GM12874 (cell line): ENCODE results near the gene EDEM1.

Experiments
- CTCF ChIP-seq: IDR thresholded peaks from 2 replicates; pipeline ENCODE4 v1.5.1; 2011; ENCODE audit warnings: low read depth, mild to moderate bottlenecking, control low read depth, low read length, moderate library complexity; ENCODE audit not compliant: insufficient read depth

EDEM1 gene

GRCh38 chr3:5220667-5221431 lies 33.3 kb downstream of the EDEM1 start:
- TF ChIP-seq CTCF, result no peak

GRCh38 chr3:5221701-5222100 lies 34.2 kb downstream of the EDEM1 start:
- no peak for TF ChIP-seq CTCF

- TF ChIP-seq CTCF, result no peak
These were observed 34.9 kb downstream of the EDEM1 start for GRCh38 chr3:5222283-5223005.

- TF ChIP-seq CTCF, result 0 out of 2 replicates have a peak, but pooled peaks have one; percentile 5
These were observed 39.3 kb downstream of the EDEM1 start for GRCh38 chr3:5226783-5227182.

GRCh38 chr3:5227812-5228211 lies 40.3 kb downstream of the EDEM1 start:
- no peak for TF ChIP-seq CTCF

GRCh38 chr3:5229414-5229813 lies 41.9 kb downstream of the EDEM1 start:
- no peak for TF ChIP-seq CTCF

GRCh38 chr3:5231074-5231473 lies 43.6 kb downstream of the EDEM1 start:
- no peak for TF ChIP-seq CTCF
